HCT116 (cell line): ENCODE measurements around the gene FRZB. TPM values are rescaled to one million over a fixed set of nuclear protein-coding genes. Genes with fewer than 3 reads are reported as not detected.

Experiments used
- ATAC-seq: fragments of 200-7000 bp; cut with Tn5 transposase; 2 replicates; pipeline ENCODE4 v1.9.1; 2020; ENCODE audit warnings: mild to moderate bottlenecking, moderate library complexity
- BruUV-seq: library from RNA; stranded (reverse); fragments of 400-500 nt; replicated peaks from 2 replicates; lab custom pipeline; 2021; lab: Mats Ljungman, UMichigan
- CTCF ChIA-PET: fragments of 300-600 bp; sonication (Branson Sonifier 250); formaldehyde crosslinking; loops from one replicate; lab custom pipeline; 2021; ENCODE audit warnings: antibody characterized with exemption; lab: Charles Lee
- POLR2A ChIA-PET: fragments of 300-600, 350-600 bp; sonication (Branson Sonifier 250); formaldehyde crosslinking; loops from one replicate; lab custom pipeline; 2021; ENCODE audit warnings: antibody characterized with exemption; lab: Charles Lee
- RAD21 ChIA-PET, 2 experiments: fragments of 300-600 bp; sonication (Branson Sonifier 250); formaldehyde crosslinking; loops; one replicate each; lab custom pipeline; 2023; ENCODE audit warnings: low total read pairs in 2 of 2; ENCODE audit not compliant: uncharacterized antibody in 2 of 2, unreplicated experiment in 2 of 2, low non-redundant PET in 1 of 2; lab: Charles Lee
- DNase-seq: peaks from one replicate; pipeline ENCODE4 v3.0.0-alpha.2; 2010; ENCODE audit warnings: low read depth, low spot score
- H2AFZ ChIP-seq: fragments of 200-600 bp; shearing (Covaris generic), sonication (generic); 2 replicates; pipeline ENCODE4 v1.6.1; 2017; ENCODE audit warnings: low read depth, mixed run types, mixed read lengths, antibody characterized with exemption, low read length; ENCODE audit not compliant: poor library complexity, severe bottlenecking
- H3K27ac ChIP-seq: 2 replicates; pipeline ENCODE4 v1.5.1; 2012; ENCODE audit warnings: low read depth, low read length
- H3K27me3 ChIP-seq: fragments of 200-600 bp; sonication (generic); 2 replicates; pipeline ENCODE4 v1.6.1; 2016; ENCODE audit warnings: mixed run types, low read length, mixed read lengths; ENCODE audit not compliant: insufficient read depth
- H3K36me3 ChIP-seq, 2 experiments: fragments of 200-500 bp in 1 of 2; fragments of 200-600 bp in 1 of 2; sonication (Bioruptor generic) in 1 of 2; sonication (generic) in 1 of 2; 2 replicates each; pipeline versions ENCODE4 v1.5.1 to v1.6.1; 2014 to 2016; ENCODE audit warnings: low read length in 2 of 2, inconsistent platforms in 1 of 2, mixed read lengths in 1 of 2, mixed run types in 1 of 2; ENCODE audit not compliant: insufficient read depth in 2 of 2, control insufficient read depth in 1 of 2
- H3K4me1 ChIP-seq, 2 experiments: fragments of 200-600 bp in 1 of 2; sonication (generic) in 1 of 2; 2 replicates each; pipeline versions ENCODE4 v1.5.1 to v1.6.1; 2012 to 2017; ENCODE audit warnings: low read length in 2 of 2, inconsistent platforms in 1 of 2, mild to moderate bottlenecking in 1 of 2, mixed read lengths in 1 of 2, mixed run types in 1 of 2, moderate library complexity in 1 of 2; ENCODE audit not compliant: insufficient read depth in 2 of 2, control insufficient read depth in 1 of 2
- H3K4me2 ChIP-seq: fragments of 200-600 bp; sonication (generic); 2 replicates; pipeline ENCODE4 v1.6.1; 2017; ENCODE audit warnings: mixed run types, low read length, mixed read lengths
- H3K4me3 ChIP-seq, 2 experiments: fragments of 200-600 bp in 1 of 2; sonication (generic) in 1 of 2; replicated peaks in 1 of 2; 2 replicates each; pipeline ENCODE4 v1.5.1; 2011 to 2016; ENCODE audit warnings: low read length in 2 of 2, control low read depth in 1 of 2, low read depth in 1 of 2, mild to moderate bottlenecking in 1 of 2, mixed read lengths in 1 of 2, mixed run types in 1 of 2
- H3K79me2 ChIP-seq: fragments of 200-600 bp; sonication (generic); 2 replicates; pipeline ENCODE4 v1.6.1; 2017; ENCODE audit warnings: mild to moderate bottlenecking, mixed run types, low read length, moderate library complexity, mixed read lengths; ENCODE audit not compliant: insufficient read depth
- H3K9ac ChIP-seq: fragments of 200-600 bp; sonication (generic); 2 replicates; pipeline ENCODE4 v1.6.1; 2016; ENCODE audit warnings: low read length, mixed read lengths
- H3K9me2 ChIP-seq: fragments of 200-600 bp; sonication (generic), shearing (Covaris generic); 2 replicates; pipeline ENCODE4 v1.6.1; 2017; ENCODE audit warnings: mixed run types, mild to moderate bottlenecking, moderate library complexity; ENCODE audit not compliant: insufficient read depth
- H3K9me3 ChIP-seq, 2 experiments: fragments of 200-500 bp in 1 of 2; fragments of 200-600 bp in 1 of 2; sonication (Bioruptor generic) in 1 of 2; sonication (generic) in 1 of 2; 2 replicates each; pipeline ENCODE4 v1.6.1; 2014 to 2017; ENCODE audit warnings: low read length in 2 of 2, mixed read lengths in 2 of 2, inconsistent platforms in 1 of 2, low read depth in 1 of 2, mild to moderate bottlenecking in 1 of 2, mixed run types in 1 of 2, moderate library complexity in 1 of 2; ENCODE audit not compliant: control insufficient read depth in 1 of 2, insufficient read depth in 1 of 2
- H4K20me1 ChIP-seq: fragments of 200-600 bp; sonication (generic), shearing (Covaris generic); 2 replicates; pipeline ENCODE4 v1.6.1; 2017; ENCODE audit warnings: mixed run types, mild to moderate bottlenecking, moderate library complexity; ENCODE audit not compliant: insufficient read depth
- CBX3 ChIP-seq: IDR thresholded peaks from 2 replicates; pipeline ENCODE4 v1.6.1; 2012; ENCODE audit warnings: low read depth
- CEBPB ChIP-seq: IDR thresholded peaks from 2 replicates; pipeline ENCODE4 v1.6.1; 2012; ENCODE audit warnings: low read depth
- ELF1 ChIP-seq: IDR thresholded peaks from 2 replicates; pipeline ENCODE4 v1.6.1; 2012; ENCODE audit warnings: low read depth, borderline replicate concordance
- EZH2 ChIP-seq: fragments of 200-600 bp; sonication (generic); IDR thresholded peaks from 2 replicates; pipeline ENCODE4 v1.6.1; 2017; ENCODE audit warnings: antibody characterized with exemption, mixed run types
- FOSL1 ChIP-seq: IDR thresholded peaks from 2 replicates; pipeline ENCODE4 v1.6.1; 2012; ENCODE audit warnings: low read depth
- RAD21 ChIP-seq: IDR thresholded peaks from 2 replicates; pipeline ENCODE4 v1.6.1; 2012; ENCODE audit warnings: low read depth, mild to moderate bottlenecking
- SIN3A ChIP-seq: IDR thresholded peaks from 2 replicates; pipeline ENCODE4 v1.6.1; 2012; ENCODE audit warnings: low read depth
- SP1 ChIP-seq: IDR thresholded peaks from 2 replicates; pipeline ENCODE4 v1.6.1; 2012; ENCODE audit warnings: low read depth
- SRF ChIP-seq: IDR thresholded peaks from 2 replicates; pipeline ENCODE4 v1.6.1; 2012; ENCODE audit warnings: low read depth
- TCF7L2 ChIP-seq: IDR thresholded peaks from 2 replicates; pipeline ENCODE4 v1.7.0; 2011; ENCODE audit warnings: borderline replicate concordance, inconsistent platforms; ENCODE audit not compliant: insufficient read depth, insufficient read length; ENCODE audit errors: extremely low read depth
- ZFX ChIP-seq: fragments of 450-650 bp; IDR thresholded peaks from 2 replicates; pipeline ENCODE4 v1.6.1; 2017
- intact Hi-C: fragments of 100-400 bp; cut with micrococcal nuclease; formaldehyde crosslinking; loops from 2 replicates; pipeline ENCODE4 v1.10.0; 2022
- total RNA-seq: library from RNA; stranded (reverse); gene quantifications from one replicate; pipeline ENCODE4 v1.2.1, GENCODE V29; 2021; ENCODE audit not compliant: unreplicated experiment
- TF ChIP-seq, protein P1 (sequence below): IDR thresholded peaks from 2 replicates; pipeline ENCODE4 v1.6.1; 2012
- TF ChIP-seq, protein P2 (sequence below): IDR thresholded peaks from 2 replicates; pipeline ENCODE4 v1.6.1; 2012; ENCODE audit warnings: low read depth
- TF ChIP-seq, protein P3 (sequence below): IDR thresholded peaks from 2 replicates; pipeline ENCODE4 v1.6.1; 2012
- TF ChIP-seq, protein P4 (sequence below): IDR thresholded peaks from 2 replicates; pipeline ENCODE4 v1.6.1; 2011; ENCODE audit warnings: mild to moderate bottlenecking, low read length, moderate library complexity; ENCODE audit not compliant: insufficient replicate concordance; ENCODE audit errors: extremely low read depth

FRZB gene
- total RNA-seq, 1 experiment from 2014 or later, result 0.49 TPM

DNA sequence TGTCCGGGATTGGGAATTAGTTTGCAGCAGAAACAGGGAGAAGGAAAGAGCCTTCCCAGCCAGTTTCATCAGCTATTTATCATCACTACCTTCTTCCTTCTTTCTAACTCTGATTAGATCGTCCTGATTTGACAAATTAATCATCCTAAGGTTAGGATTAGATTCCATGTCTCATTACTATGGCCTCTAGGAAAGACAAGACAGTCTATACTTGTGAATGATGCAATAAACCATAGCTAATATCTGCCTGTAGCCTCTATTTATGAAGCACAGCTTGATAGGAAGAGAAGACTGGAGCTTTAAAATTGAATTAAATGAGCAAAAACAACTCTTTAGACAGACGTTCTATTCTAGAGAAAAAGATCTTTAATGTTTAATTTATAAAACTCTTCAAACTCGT lies 25.2 kb upstream of the FRZB start:
- H3K4me1 ChIP-seq, result no peaks in the 10 kb centered on the region
- POLR2A ChIA-PET, result interaction anchor here (1.2 kb wide), 1 partner anchor 9 kb away, joined by 3 read pairs; no protein-coding TSS in a partner anchor
- H2AFZ ChIP-seq, result no peak overlapping the region
- no peaks in the 10 kb centered on the region; the same call in 1 of the 2 replicates for H4K20me1 ChIP-seq
- H3K27me3 ChIP-seq, result no peaks in the 10 kb centered on the region
- H3K79me2 ChIP-seq, result no peaks in the 10 kb centered on the region
- H3K36me3 ChIP-seq, result no peaks in the 10 kb centered on the region
- DNase-seq (no peak), ATAC-seq (no peak)
- TF ChIP-seq CEBPB (no peak), ELF1 (no peak), EZH2 (no peak), RAD21 (no peak)
- TF ChIP-seq, protein P1, sequence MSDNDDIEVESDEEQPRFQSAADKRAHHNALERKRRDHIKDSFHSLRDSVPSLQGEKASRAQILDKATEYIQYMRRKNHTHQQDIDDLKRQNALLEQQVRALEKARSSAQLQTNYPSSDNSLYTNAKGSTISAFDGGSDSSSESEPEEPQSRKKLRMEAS, result no peak
- no TSS peak for BruUV-seq
- no peaks in the 10 kb centered on the region for H3K9me3 ChIP-seq
- intact Hi-C loops, result no loop called here
- no peaks in the 10 kb centered on the region for H3K9me2 ChIP-seq
- CTCF ChIA-PET, result interaction anchor here (1.0 kb wide), 1 partner anchor 88 kb away, joined by 3 read pairs; no protein-coding TSS in a partner anchor
- RAD21 ChIA-PET, result no interaction called here
- no peak overlapping the region for H3K4me2 ChIP-seq
- no peak overlapping the region for H3K9ac ChIP-seq
- no peak overlapping the region for H3K4me3 ChIP-seq
- no peak overlapping the region for H3K27ac ChIP-seq

DNA sequence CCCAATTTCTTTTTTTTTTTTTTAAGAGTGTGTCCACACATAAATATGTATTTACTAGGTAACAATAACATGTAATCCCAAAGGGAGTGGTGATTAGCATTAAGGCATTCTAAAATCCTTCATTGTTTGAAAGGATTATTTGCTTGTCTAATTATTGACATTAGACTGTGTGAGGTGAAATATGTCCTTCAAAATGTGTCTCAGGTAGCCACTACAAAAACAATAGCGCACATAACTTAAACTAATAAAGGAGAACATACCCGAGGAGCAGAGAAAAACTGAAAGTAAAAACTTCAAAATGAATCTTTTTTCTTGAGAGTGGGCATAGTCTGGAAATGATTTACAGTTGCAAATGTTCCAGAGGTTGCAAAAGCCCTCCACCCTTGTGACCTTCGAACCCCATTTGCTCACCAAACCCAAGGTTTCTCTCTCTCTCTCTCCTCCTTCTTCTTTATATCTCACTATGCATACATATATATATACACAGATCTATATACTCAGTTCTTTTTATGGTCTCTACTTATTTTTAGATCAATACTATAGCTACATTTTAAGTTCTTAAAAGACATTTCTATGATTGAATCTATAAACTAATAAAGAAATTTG lies 24.4 kb upstream of the FRZB start:
- intact Hi-C loops, result no loop called here
- no peak overlapping the region for H2AFZ ChIP-seq
- ATAC-seq (no peak), DNase-seq (no peak)
- no peaks in the 10 kb centered on the region for H3K4me1 ChIP-seq
- RAD21 ChIA-PET, result no interaction called here
- no peak overlapping the region for H3K27ac ChIP-seq
- no peaks in the 10 kb centered on the region for H3K36me3 ChIP-seq
- H4K20me1 ChIP-seq, result no peaks in the 10 kb centered on the region; the same call in 1 of the 2 replicates
- CTCF ChIA-PET, result interaction anchor here (1.0 kb wide), 1 partner anchor 89 kb away, joined by 3 read pairs; no protein-coding TSS in a partner anchor
- H3K9me3 ChIP-seq, result no peaks in the 10 kb centered on the region
- no peaks in the 10 kb centered on the region for H3K27me3 ChIP-seq
- H3K4me3 ChIP-seq, result no peak overlapping the region
- POLR2A ChIA-PET, result interaction anchor here (1.2 kb wide), 1 partner anchor 8 kb away, joined by 3 read pairs; no protein-coding TSS in a partner anchor
- no peak overlapping the region for H3K4me2 ChIP-seq
- H3K79me2 ChIP-seq, result no peaks in the 10 kb centered on the region
- BruUV-seq, result no TSS peak
- H3K9ac ChIP-seq, result no peak overlapping the region
- no peaks in the 10 kb centered on the region for H3K9me2 ChIP-seq
- TF ChIP-seq, protein P2, sequence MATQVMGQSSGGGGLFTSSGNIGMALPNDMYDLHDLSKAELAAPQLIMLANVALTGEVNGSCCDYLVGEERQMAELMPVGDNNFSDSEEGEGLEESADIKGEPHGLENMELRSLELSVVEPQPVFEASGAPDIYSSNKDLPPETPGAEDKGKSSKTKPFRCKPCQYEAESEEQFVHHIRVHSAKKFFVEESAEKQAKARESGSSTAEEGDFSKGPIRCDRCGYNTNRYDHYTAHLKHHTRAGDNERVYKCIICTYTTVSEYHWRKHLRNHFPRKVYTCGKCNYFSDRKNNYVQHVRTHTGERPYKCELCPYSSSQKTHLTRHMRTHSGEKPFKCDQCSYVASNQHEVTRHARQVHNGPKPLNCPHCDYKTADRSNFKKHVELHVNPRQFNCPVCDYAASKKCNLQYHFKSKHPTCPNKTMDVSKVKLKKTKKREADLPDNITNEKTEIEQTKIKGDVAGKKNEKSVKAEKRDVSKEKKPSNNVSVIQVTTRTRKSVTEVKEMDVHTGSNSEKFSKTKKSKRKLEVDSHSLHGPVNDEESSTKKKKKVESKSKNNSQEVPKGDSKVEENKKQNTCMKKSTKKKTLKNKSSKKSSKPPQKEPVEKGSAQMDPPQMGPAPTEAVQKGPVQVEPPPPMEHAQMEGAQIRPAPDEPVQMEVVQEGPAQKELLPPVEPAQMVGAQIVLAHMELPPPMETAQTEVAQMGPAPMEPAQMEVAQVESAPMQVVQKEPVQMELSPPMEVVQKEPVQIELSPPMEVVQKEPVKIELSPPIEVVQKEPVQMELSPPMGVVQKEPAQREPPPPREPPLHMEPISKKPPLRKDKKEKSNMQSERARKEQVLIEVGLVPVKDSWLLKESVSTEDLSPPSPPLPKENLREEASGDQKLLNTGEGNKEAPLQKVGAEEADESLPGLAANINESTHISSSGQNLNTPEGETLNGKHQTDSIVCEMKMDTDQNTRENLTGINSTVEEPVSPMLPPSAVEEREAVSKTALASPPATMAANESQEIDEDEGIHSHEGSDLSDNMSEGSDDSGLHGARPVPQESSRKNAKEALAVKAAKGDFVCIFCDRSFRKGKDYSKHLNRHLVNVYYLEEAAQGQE, result no peak
- no peak for TF ChIP-seq CBX3
- TF ChIP-seq ZFX, result no peak
- no peak for TF ChIP-seq TCF7L2
- TF ChIP-seq CEBPB, result no peak
- no peak for TF ChIP-seq SRF
- no peak for TF ChIP-seq SP1
- no peak for TF ChIP-seq FOSL1
- TF ChIP-seq, protein P3, sequence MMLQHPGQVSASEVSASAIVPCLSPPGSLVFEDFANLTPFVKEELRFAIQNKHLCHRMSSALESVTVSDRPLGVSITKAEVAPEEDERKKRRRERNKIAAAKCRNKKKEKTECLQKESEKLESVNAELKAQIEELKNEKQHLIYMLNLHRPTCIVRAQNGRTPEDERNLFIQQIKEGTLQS, result no peak
- TF ChIP-seq, protein P4, sequence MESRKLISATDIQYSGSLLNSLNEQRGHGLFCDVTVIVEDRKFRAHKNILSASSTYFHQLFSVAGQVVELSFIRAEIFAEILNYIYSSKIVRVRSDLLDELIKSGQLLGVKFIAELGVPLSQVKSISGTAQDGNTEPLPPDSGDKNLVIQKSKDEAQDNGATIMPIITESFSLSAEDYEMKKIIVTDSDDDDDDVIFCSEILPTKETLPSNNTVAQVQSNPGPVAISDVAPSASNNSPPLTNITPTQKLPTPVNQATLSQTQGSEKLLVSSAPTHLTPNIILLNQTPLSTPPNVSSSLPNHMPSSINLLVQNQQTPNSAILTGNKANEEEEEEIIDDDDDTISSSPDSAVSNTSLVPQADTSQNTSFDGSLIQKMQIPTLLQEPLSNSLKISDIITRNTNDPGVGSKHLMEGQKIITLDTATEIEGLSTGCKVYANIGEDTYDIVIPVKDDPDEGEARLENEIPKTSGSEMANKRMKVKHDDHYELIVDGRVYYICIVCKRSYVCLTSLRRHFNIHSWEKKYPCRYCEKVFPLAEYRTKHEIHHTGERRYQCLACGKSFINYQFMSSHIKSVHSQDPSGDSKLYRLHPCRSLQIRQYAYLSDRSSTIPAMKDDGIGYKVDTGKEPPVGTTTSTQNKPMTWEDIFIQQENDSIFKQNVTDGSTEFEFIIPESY, result no peak
- TF ChIP-seq RAD21, result no peak
- TF ChIP-seq SIN3A, result no peak
